Pancreas (tissue), 10 donors: ENCODE measurements around the gene SOX21. TPM values are rescaled to one million over a fixed set of nuclear protein-coding genes. Genes with fewer than 3 reads are reported as not detected.

Experiments used
- ATAC-seq, 4 donors: fragments of 200-7000 bp; cut with Tn5 transposase; one replicate each; pipeline versions ENCODE4 v1.8.0 to v1.9.1; 2020; ENCODE audit warnings: mild to moderate bottlenecking in 4 of 4, moderate library complexity in 4 of 4
- DNase-seq, 6 donors: peaks; one replicate each; pipeline ENCODE4 v3.0.0-alpha.2; 2020
- FAIRE-seq: peaks from 2 replicates; lab custom pipeline; 2012; peaks lifted over from hg19 to GRCh38; lab: Jason Lieb, UNC
- H3K27ac ChIP-seq, 4 donors: fragments of 200-600 bp; sonication (generic); 1 replicate in 3 of 4; 2 replicates in 1 of 4; pipeline versions ENCODE4 v1.5.0 to v1.8.0; 2020
- H3K27me3 ChIP-seq, 4 donors: fragments of 200-600 bp; one replicate each; pipeline ENCODE4 v1.8.0; 2021
- H3K36me3 ChIP-seq, 3 donors: fragments of 200-600 bp; sonication (generic) in 1 of 3; one replicate each; pipeline versions ENCODE4 v1.5.0 to v1.8.0; 2020 to 2021
- H3K4me1 ChIP-seq, 3 donors: fragments of 200-600 bp; one replicate each; pipeline ENCODE4 v1.8.0; 2021
- H3K4me3 ChIP-seq, 4 donors: fragments of 200-600 bp; sonication (generic) in 2 of 4; one replicate each; pipeline versions ENCODE4 v1.5.0 to v1.8.0; 2020 to 2021
- H3K9me3 ChIP-seq, 4 donors: fragments of 200-600 bp; one replicate each; pipeline ENCODE4 v1.8.0; 2021
- CTCF ChIP-seq, 4 donors: fragments of 200-600 bp; sonication (generic) in 3 of 4; IDR thresholded peaks; one replicate each; pipeline versions ENCODE4 v1.5.0 to v1.8.0; 2021; ENCODE audit warnings: antibody characterized with exemption in 4 of 4
- WGBS, 2 donors: extraction: QIAGEN DNeasy Blood & Tissue Kit; methylation state at CpG; one replicate each; pipeline ENCODE4 v1.1.7; 2013; 5-methylcytosine and 5-hydroxymethylcytosine counted together
- intact Hi-C, 3 donors: fragments of 100-400 bp; cut with DNase I; formaldehyde crosslinking; loops; one replicate each; pipeline versions ENCODE4 v1.11.1 to v1.14.2; 2022
- polyA plus RNA-seq, 2 donors: library from polyadenylated mRNA; stranded (reverse); fragments of 200-250 nt; gene quantifications; one replicate each; pipeline ENCODE4 v1.2.3, GENCODE V29; 2013
- total RNA-seq, 6 donors: library from RNA; stranded (reverse); fragmentation: NEBNext Ultra II Directional in 4 of 6; extraction: Animal tissue kit (Norgen Biotek cat#: 25700) in 4 of 6; gene quantifications; one replicate each; pipeline versions ENCODE4 v1.2.1 to v1.2.4, GENCODE V29; 2021 to 2023
- donor health status: healthy with polysubstance abuse.
- donor health status: DM: no; HTN: no; CAD: no; lungs with moderate emphysema.
- donor health status: DM: no; HTN: no; CAD: no.
- donor health status: control.
- donor health status: control.
- donor health status: Bipolar disorder and iron deficiency.
- donor health status: DM: yes; HTN: yes; CAD: no.
- donor health status: DM: no; HTN: no; CAD: no.
- donor health status: DM: no; HTN: no; CAD: no.
- donor health status: DM: yes; HTN: yes; CAD: no.

Gene SOX21
- total RNA-seq (under 1 TPM in 1 of 6 donors, not detected in 5; 0.16 TPM), polyA plus RNA-seq (not detected)

GRCh38 chr13:94712287-94712811 lies at the start of gene SOX21:
Gene SOX21, minus strand, starts transcription at chr13:94712545. Its CDS starts 496 bp downstream, at chr13:94712049.
- peaks cover 8 to 67% (median 24%) of the 10 kb centered on the region in 4 donors for H3K27me3 ChIP-seq

GRCh38 chr13:94761407-94761806 lies 49.1 kb upstream of the SOX21 start:
- no peak for TF ChIP-seq CTCF (IDR thresholded peaks at IDR 0.05)
- H3K4me3 ChIP-seq = no peak overlapping the region
- no peak for FAIRE-seq
- no peak for DNase-seq
- no peak overlapping the region for H3K27ac ChIP-seq
- no peaks in the 10 kb centered on the region for H3K36me3 ChIP-seq
- H3K27me3 ChIP-seq = no peaks in the 10 kb centered on the region
- H3K9me3 ChIP-seq = no peaks in the 10 kb centered on the region
- no peak for ATAC-seq
- 41 to 45% methylated on average over 2 of the region's 2 CpGs for WGBS, 2 donors
- intact Hi-C loops = no loop called here
- H3K4me1 ChIP-seq = no peaks in the 10 kb centered on the region

More at GRCh38 chr13:94712287-94712811, at the start of gene SOX21:
- ATAC-seq (peak in 2 of 4 donors; percentile 13 to 30), DNase-seq (peak in 2 of 6 donors; percentile 59 to 68), FAIRE-seq (no peak)
- H3K4me3 ChIP-seq = peak within 1 kb of the TSS in 2 of 4 donors; percentile 19 to 40
- H3K4me1 ChIP-seq = peaks cover 0 to 7% (median 6%) of the 10 kb centered on the region in 3 donors
- H3K9me3 ChIP-seq = no peaks in the 10 kb centered on the region
- H3K27ac ChIP-seq = no peak within 1 kb of the TSS
- H3K36me3 ChIP-seq = no peaks in the 10 kb centered on the region
- intact Hi-C loops = no loop called here
- TF ChIP-seq CTCF (IDR thresholded peaks at IDR 0.05) = no peak
- WGBS, 2 donors = 2 to 3% methylated on average over 38 of the region's 38 CpGs

- Histone ChIP-seq H3K27me3 (no peaks in the 10 kb centered on the region), H3K4me1 (no peaks in the 10 kb centered on the region), H3K9me3 (no peaks in the 10 kb centered on the region), H3K27ac (no peak overlapping the region), H3K36me3 (no peaks in the 10 kb centered on the region), H3K4me3 (no peak overlapping the region)
- TF ChIP-seq CTCF (IDR thresholded peaks at IDR 0.05) = no peak
- DNase-seq (no peak), FAIRE-seq (no peak), ATAC-seq (no peak)
- WGBS, 2 donors = 89 to 93% methylated on average over 22 of the region's 22 CpGs
- intact Hi-C loops = no loop called here
Measured at GRCh38 chr13:94759120-94759728, 46.9 kb upstream of the SOX21 start.

- H3K4me3 ChIP-seq = no peak overlapping the region
- no peaks in the 10 kb centered on the region for H3K27me3 ChIP-seq
- 45 to 59% methylated on average over 5 of the region's 5 CpGs for WGBS, 2 donors
- DNase-seq = no peak
- no peak for ATAC-seq
- H3K36me3 ChIP-seq = no peaks in the 10 kb centered on the region
- intact Hi-C loops = no loop called here
- H3K4me1 ChIP-seq = no peaks in the 10 kb centered on the region
- no peak for TF ChIP-seq CTCF (IDR thresholded peaks at IDR 0.05)
- no peaks in the 10 kb centered on the region for H3K9me3 ChIP-seq
- H3K27ac ChIP-seq = no peak overlapping the region
- FAIRE-seq = no peak
Measured at GRCh38 chr13:94758436-94758960, 46.2 kb upstream of the SOX21 start.

- FAIRE-seq (no peak), ATAC-seq (no peak), DNase-seq (no peak)
- Histone ChIP-seq H3K27ac (no peak overlapping the region), H3K36me3 (no peaks in the 10 kb centered on the region), H3K4me3 (no peak overlapping the region), H3K27me3 (no peaks in the 10 kb centered on the region), H3K4me1 (no peaks in the 10 kb centered on the region), H3K9me3 (no peaks in the 10 kb centered on the region)
- no peak for TF ChIP-seq CTCF (IDR thresholded peaks at IDR 0.05)
- intact Hi-C loops = no loop called here
- WGBS, 2 donors = 28 to 35% methylated on average over 1 of the region's 1 CpG
Measured at GRCh38 chr13:94753327-94753726, 41.0 kb upstream of the SOX21 start.
